ENCODE results near the gene HIRIP3.
"Not testable (repeated sequence)": the region's sequence is repeated elsewhere in the genome, so short reads cannot be mapped to it uniquely, and the experiment has no call there.

The HIRIP3 gene

GRCh38 chr16:30025156-30025555 lies 29.7 kb upstream of the HIRIP3 start:
- Histone ChIP-seq H3K9me3 (ENCODE audit: insufficient read depth, low read length) (no peaks in the 10 kb centered on the region), H3K9ac (ENCODE audit: insufficient read length, low read depth) (no peak overlapping the region), H3K27me3 (ENCODE audit: insufficient read depth, insufficient read length) (peaks cover 8% of the 10 kb centered on the region), H3K4me3 (ENCODE audit: insufficient read length, low read depth) (no peak overlapping the region), H3K4me1 (ENCODE audit: insufficient read depth, insufficient read length) (peaks cover 12% of the 10 kb centered on the region), H3K36me3 (ENCODE audit: insufficient read depth, insufficient read length, low read length) (no peaks in the 10 kb centered on the region)
- DNase-seq (ENCODE audit: low read depth, low spot score), result no peak
- TF ChIP-seq SUZ12 (IDR thresholded peaks at IDR 0.05; ENCODE audit: extremely low read depth, insufficient read depth, insufficient read length) (no peak), YY1 (IDR thresholded peaks at IDR 0.05; ENCODE audit: insufficient read depth, insufficient read length) (no peak), ZNF274 (IDR thresholded peaks at IDR 0.05; ENCODE audit: low read depth, low read length) (no peak)

DNA sequence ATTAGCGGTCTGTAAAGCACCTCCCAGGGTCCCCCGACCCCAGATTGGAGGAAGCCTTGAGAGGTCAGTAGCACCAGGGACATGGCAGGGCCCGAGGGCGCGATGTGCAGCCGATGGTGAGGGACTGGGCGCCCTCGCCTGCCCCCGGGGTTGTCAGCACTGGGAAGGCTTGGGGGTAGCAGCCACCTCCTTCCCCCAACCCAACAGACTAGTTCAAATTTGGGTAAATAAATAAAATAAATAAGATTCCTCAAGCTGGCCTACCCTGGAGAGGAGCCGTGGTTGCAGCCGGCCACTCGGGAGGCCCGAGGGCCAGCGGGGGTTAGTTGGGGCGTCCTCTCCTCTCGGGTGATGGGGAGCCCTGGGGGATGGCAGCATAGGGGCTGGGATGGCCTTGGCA lies 29.0 kb upstream of the HIRIP3 start:
- DNase-seq (ENCODE audit: low read depth, low spot score), result no peak
- Histone ChIP-seq H3K4me3 (ENCODE audit: insufficient read length, low read depth) (no peak overlapping the region), H3K9me3 (ENCODE audit: insufficient read depth, low read length) (no peaks in the 10 kb centered on the region), H3K27me3 (ENCODE audit: insufficient read depth, insufficient read length) (peaks cover under 1% of the 10 kb centered on the region), H3K36me3 (ENCODE audit: insufficient read depth, insufficient read length, low read length) (no peaks in the 10 kb centered on the region), H3K9ac (ENCODE audit: insufficient read length, low read depth) (no peak overlapping the region), H3K4me1 (ENCODE audit: insufficient read depth, insufficient read length) (peaks cover 12% of the 10 kb centered on the region)
- TF ChIP-seq ZNF274 (IDR thresholded peaks at IDR 0.05; ENCODE audit: low read depth, low read length), result no peak
- no peak for TF ChIP-seq YY1 (IDR thresholded peaks at IDR 0.05; ENCODE audit: insufficient read depth, insufficient read length)
- no peak for TF ChIP-seq SUZ12 (IDR thresholded peaks at IDR 0.05; ENCODE audit: extremely low read depth, insufficient read depth, insufficient read length)

DNA sequence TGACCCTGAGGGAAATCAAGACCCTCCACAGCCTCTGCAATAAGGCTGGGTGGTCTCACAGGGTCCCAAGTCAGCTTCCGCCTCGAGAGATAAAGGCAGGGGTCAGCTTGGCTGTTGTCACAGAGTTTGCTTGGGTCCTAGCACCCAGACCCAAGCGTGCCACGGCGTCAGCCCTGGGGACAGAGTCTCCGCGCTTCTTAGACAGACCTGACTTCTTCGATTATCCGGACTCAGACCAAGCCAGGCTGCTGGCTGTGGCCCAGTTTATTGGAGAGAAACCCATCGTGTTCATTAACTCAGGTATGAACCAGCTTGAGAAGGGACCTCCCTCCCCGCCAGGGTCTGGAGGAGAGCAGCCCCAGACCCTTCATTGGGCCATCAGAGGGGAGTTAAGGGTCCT lies 28.2 kb upstream of the HIRIP3 start:
- Histone ChIP-seq H3K9ac (ENCODE audit: insufficient read length, low read depth) (no peak overlapping the region), H3K9me3 (ENCODE audit: insufficient read depth, low read length) (no peaks in the 10 kb centered on the region), H3K4me1 (ENCODE audit: insufficient read depth, insufficient read length) (peaks cover 10% of the 10 kb centered on the region), H3K27me3 (ENCODE audit: insufficient read depth, insufficient read length) (no peaks in the 10 kb centered on the region), H3K36me3 (ENCODE audit: insufficient read depth, insufficient read length, low read length) (no peaks in the 10 kb centered on the region), H3K4me3 (ENCODE audit: insufficient read length, low read depth) (no peak overlapping the region)
- no peak for TF ChIP-seq SUZ12 (IDR thresholded peaks at IDR 0.05; ENCODE audit: extremely low read depth, insufficient read depth, insufficient read length)
- TF ChIP-seq YY1 (IDR thresholded peaks at IDR 0.05; ENCODE audit: insufficient read depth, insufficient read length), result no peak
- DNase-seq (ENCODE audit: low read depth, low spot score), result no peak

DNA sequence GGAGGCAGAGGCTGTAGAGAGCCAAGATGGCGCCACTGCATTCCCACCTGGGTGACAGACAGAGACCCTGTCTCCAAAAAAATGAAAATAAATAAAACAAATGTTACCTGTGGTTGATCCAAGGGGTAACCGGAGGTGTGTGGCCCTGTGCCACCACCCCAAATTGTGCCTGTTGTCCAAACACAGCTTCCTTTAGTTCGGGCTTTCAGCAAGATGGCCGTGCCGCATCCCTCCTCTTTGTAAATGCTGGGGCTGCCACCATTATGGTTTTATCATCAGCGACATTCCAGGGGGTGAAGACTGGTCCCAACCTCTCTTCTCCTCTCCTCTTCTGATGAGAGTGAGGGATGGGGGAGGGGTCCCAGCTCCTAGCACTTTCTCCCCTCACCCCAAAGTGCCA lies 27.5 kb upstream of the HIRIP3 start, which contains the start of gene C16orf92:
Gene C16orf92 (plus strand): TSS at position 312 of the 400 bp plus-strand sequence. CDS start 143 bp downstream, outside the sequence.
- H3K27me3 ChIP-seq (ENCODE audit: insufficient read depth, insufficient read length), result no peaks in the 10 kb centered on the region
- no peaks in the 10 kb centered on the region for H3K36me3 ChIP-seq (ENCODE audit: insufficient read depth, insufficient read length, low read length)
- H3K4me1 ChIP-seq (ENCODE audit: insufficient read depth, insufficient read length), result peaks cover 10% of the 10 kb centered on the region
- DNase-seq (ENCODE audit: low read depth, low spot score), result no peak
- H3K9ac ChIP-seq (ENCODE audit: insufficient read length, low read depth), result no peak within 1 kb of the TSS
- no peak within 1 kb of the TSS for H3K4me3 ChIP-seq (ENCODE audit: insufficient read length, low read depth)
- H3K9me3 ChIP-seq (ENCODE audit: insufficient read depth, low read length), result no peaks in the 10 kb centered on the region
- no peak for TF ChIP-seq YY1 (IDR thresholded peaks at IDR 0.05; ENCODE audit: insufficient read depth, insufficient read length)
- no peak for TF ChIP-seq ZNF274 (IDR thresholded peaks at IDR 0.05; ENCODE audit: low read depth, low read length)
- TF ChIP-seq SUZ12 (IDR thresholded peaks at IDR 0.05; ENCODE audit: extremely low read depth, insufficient read depth, insufficient read length), result no peak

- Histone ChIP-seq H3K36me3 (ENCODE audit: insufficient read depth, insufficient read length, low read length) (no peaks in the 10 kb centered on the region), H3K9ac (ENCODE audit: insufficient read length, low read depth) (no peak overlapping the region), H3K4me1 (ENCODE audit: insufficient read depth, insufficient read length) (peaks cover 5% of the 10 kb centered on the region), H3K27me3 (ENCODE audit: insufficient read depth, insufficient read length) (no peaks in the 10 kb centered on the region), H3K9me3 (ENCODE audit: insufficient read depth, low read length) (no peaks in the 10 kb centered on the region), H3K4me3 (ENCODE audit: insufficient read length, low read depth) (no peak overlapping the region)
- no peak for DNase-seq (ENCODE audit: low read depth, low spot score)
- no peak for TF ChIP-seq SUZ12 (IDR thresholded peaks at IDR 0.05; ENCODE audit: extremely low read depth, insufficient read depth, insufficient read length)
- no peak for TF ChIP-seq YY1 (IDR thresholded peaks at IDR 0.05; ENCODE audit: insufficient read depth, insufficient read length)
- TF ChIP-seq ZNF274 (IDR thresholded peaks at IDR 0.05; ENCODE audit: low read depth, low read length), result no peak
Observed at GRCh38 chr16:30018731-30019158, 23.3 kb upstream of the HIRIP3 start.

- H3K27me3 ChIP-seq (ENCODE audit: insufficient read depth, insufficient read length); H3K36me3 ChIP-seq (ENCODE audit: insufficient read depth, insufficient read length, low read length); H3K4me3 ChIP-seq (ENCODE audit: insufficient read length, low read depth); H3K4me1 ChIP-seq (ENCODE audit: insufficient read depth, insufficient read length); H3K9ac ChIP-seq (ENCODE audit: insufficient read length, low read depth); DNase-seq (ENCODE audit: low read depth, low spot score); H3K9me3 ChIP-seq (ENCODE audit: insufficient read depth, low read length): not testable (repeated sequence)
Observed at GRCh38 chr16:30017937-30018336, 22.5 kb upstream of the HIRIP3 start.

- H3K27me3 ChIP-seq (ENCODE audit: insufficient read depth, insufficient read length), result no peaks in the 10 kb centered on the region
- no peaks in the 10 kb centered on the region for H3K9me3 ChIP-seq (ENCODE audit: insufficient read depth, low read length)
- no peak for TF ChIP-seq YY1 (IDR thresholded peaks at IDR 0.05; ENCODE audit: insufficient read depth, insufficient read length)
- TF ChIP-seq SUZ12 (IDR thresholded peaks at IDR 0.05; ENCODE audit: extremely low read depth, insufficient read depth, insufficient read length), result no peak
- TF ChIP-seq ZNF274 (IDR thresholded peaks at IDR 0.05; ENCODE audit: low read depth, low read length), result no peak
- H3K9ac ChIP-seq (ENCODE audit: insufficient read length, low read depth), result no peak overlapping the region
- peaks cover 5% of the 10 kb centered on the region for H3K4me1 ChIP-seq (ENCODE audit: insufficient read depth, insufficient read length)
- H3K36me3 ChIP-seq (ENCODE audit: insufficient read depth, insufficient read length, low read length), result no peaks in the 10 kb centered on the region
- no peak for DNase-seq (ENCODE audit: low read depth, low spot score)
- H3K4me3 ChIP-seq (ENCODE audit: insufficient read length, low read depth), result no peak overlapping the region
Observed at GRCh38 chr16:30017277-30017656, 21.9 kb upstream of the HIRIP3 start.

All from NT2/D1 (cell line).